ENCODE results near the gene GPRC5D.

- TF ChIP-seq REST (IDR thresholded peaks at IDR 0.05; ENCODE audit: insufficient replicate concordance, low read depth) (no peak), POLR2AphosphoS5 (IDR thresholded peaks at IDR 0.05; ENCODE audit: low read depth) (no peak), GABPA (IDR thresholded peaks at IDR 0.05; ENCODE audit: low read depth) (no peak)
- TF ChIP-seq, protein P1, sequence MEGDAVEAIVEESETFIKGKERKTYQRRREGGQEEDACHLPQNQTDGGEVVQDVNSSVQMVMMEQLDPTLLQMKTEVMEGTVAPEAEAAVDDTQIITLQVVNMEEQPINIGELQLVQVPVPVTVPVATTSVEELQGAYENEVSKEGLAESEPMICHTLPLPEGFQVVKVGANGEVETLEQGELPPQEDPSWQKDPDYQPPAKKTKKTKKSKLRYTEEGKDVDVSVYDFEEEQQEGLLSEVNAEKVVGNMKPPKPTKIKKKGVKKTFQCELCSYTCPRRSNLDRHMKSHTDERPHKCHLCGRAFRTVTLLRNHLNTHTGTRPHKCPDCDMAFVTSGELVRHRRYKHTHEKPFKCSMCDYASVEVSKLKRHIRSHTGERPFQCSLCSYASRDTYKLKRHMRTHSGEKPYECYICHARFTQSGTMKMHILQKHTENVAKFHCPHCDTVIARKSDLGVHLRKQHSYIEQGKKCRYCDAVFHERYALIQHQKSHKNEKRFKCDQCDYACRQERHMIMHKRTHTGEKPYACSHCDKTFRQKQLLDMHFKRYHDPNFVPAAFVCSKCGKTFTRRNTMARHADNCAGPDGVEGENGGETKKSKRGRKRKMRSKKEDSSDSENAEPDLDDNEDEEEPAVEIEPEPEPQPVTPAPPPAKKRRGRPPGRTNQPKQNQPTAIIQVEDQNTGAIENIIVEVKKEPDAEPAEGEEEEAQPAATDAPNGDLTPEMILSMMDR (IDR thresholded peaks at IDR 0.05; ENCODE audit: insufficient read depth, low read length): no peak
Measured at GRCh38 chr12:12979126-12979525, 27.2 kb upstream of the GPRC5D start.
